SK-N-SH treated with all-trans-retinoic acid at 6 μM for 48 hours (cell line): ENCODE data around the gene HOXA13.

ENCODE experiments used
- ATAC-seq: fragments of 200-7000 bp; cut with Tn5 transposase; 3 replicates; pipeline ENCODE4 v1.9.1; 2020; ENCODE audit warnings: mild to moderate bottlenecking, moderate library complexity
- BACH2 ChIP-seq: fragments of 250-450 bp; sonication (Bioruptor Pico); IDR thresholded peaks from 2 replicates; pipeline ENCODE4 v1.9.0; 2021; ENCODE audit warnings: mild to moderate bottlenecking, borderline replicate concordance
- ESRRG ChIP-seq: fragments of 250-450 bp; sonication (Bioruptor Pico); IDR thresholded peaks from 2 replicates; pipeline ENCODE4 v1.6.1; 2021; ENCODE audit warnings: mild to moderate bottlenecking
- GLIS3 ChIP-seq: fragments of 250-450 bp; sonication (Bioruptor Pico); IDR thresholded peaks from 2 replicates; pipeline ENCODE4 v1.5.0; 2020; ENCODE audit warnings: mild to moderate bottlenecking, moderate library complexity
- ISL1 ChIP-seq: fragments of 250-450 bp; sonication (Bioruptor Pico); IDR thresholded peaks from 2 replicates; pipeline ENCODE4 v2.1.2; 2022; ENCODE audit warnings: mild to moderate bottlenecking, moderate library complexity
- OSR1 ChIP-seq: fragments of 250-450 bp; sonication (Bioruptor Pico); IDR thresholded peaks from 2 replicates; pipeline ENCODE4 v1.8.0; 2022; ENCODE audit warnings: moderate library complexity, mild to moderate bottlenecking, inconsistent platforms
- PPARA ChIP-seq: fragments of 250-450 bp; sonication (Bioruptor Pico); IDR thresholded peaks from 2 replicates; pipeline ENCODE4 v1.5.0; 2020; ENCODE audit warnings: mild to moderate bottlenecking, borderline replicate concordance
- RARB ChIP-seq: fragments of 250-450 bp; sonication (Bioruptor Pico); IDR thresholded peaks from 2 replicates; pipeline ENCODE4 v1.8.0; 2021; ENCODE audit warnings: mild to moderate bottlenecking, moderate library complexity
- TCF4 ChIP-seq: fragments of 250-450 bp; sonication (Bioruptor Pico); IDR thresholded peaks from 2 replicates; pipeline ENCODE4 v1.8.0; 2021; ENCODE audit warnings: mild to moderate bottlenecking, moderate library complexity, borderline replicate concordance
- TOX ChIP-seq: fragments of 250-450 bp; sonication (Bioruptor Pico); IDR thresholded peaks from 2 replicates; pipeline ENCODE4 v1.8.0; 2021; ENCODE audit warnings: mild to moderate bottlenecking, moderate library complexity, borderline replicate concordance
- ZC3H10 ChIP-seq: fragments of 250-450 bp; sonication (Bioruptor Pico); IDR thresholded peaks from 2 replicates; pipeline ENCODE4 v1.5.1; 2021; ENCODE audit warnings: mild to moderate bottlenecking, moderate library complexity
- ZFP30 ChIP-seq: fragments of 450-650 bp; formaldehyde crosslinking; IDR thresholded peaks from 2 replicates; pipeline ENCODE4 v1.5.0; 2022; ENCODE audit warnings: mild to moderate bottlenecking, moderate library complexity
- ZNF565 ChIP-seq: fragments of 450-650 bp; formaldehyde crosslinking; conservative IDR thresholded peaks from 2 replicates; pipeline ENCODE4 v1.5.0; 2020; ENCODE audit warnings: low read depth, mild to moderate bottlenecking, moderate library complexity
- ZNF8 ChIP-seq: fragments of 450-650 bp; formaldehyde crosslinking; IDR thresholded peaks from 2 replicates; pipeline ENCODE4 v1.5.0; 2020; ENCODE audit warnings: mild to moderate bottlenecking, moderate library complexity
- TF ChIP-seq, protein P1 (sequence below): fragments of 250-450 bp; sonication (Bioruptor Pico); IDR thresholded peaks from 2 replicates; pipeline ENCODE4 v1.5.0; 2020; ENCODE audit warnings: mild to moderate bottlenecking, moderate library complexity
- TF ChIP-seq, protein P2 (sequence below): fragments of 250-450 bp; sonication (Bioruptor Pico); IDR thresholded peaks from 2 replicates; pipeline ENCODE4 v1.8.0; 2020; ENCODE audit warnings: mild to moderate bottlenecking, moderate library complexity, borderline replicate concordance
- TF ChIP-seq, protein P3 (sequence below): fragments of 250-450 bp; sonication (Bioruptor Pico); IDR thresholded peaks from 2 replicates; pipeline ENCODE4 v1.8.0; 2021; ENCODE audit warnings: low read depth, mild to moderate bottlenecking, moderate library complexity, borderline replicate concordance
- TF ChIP-seq, protein P4 (sequence below): fragments of 250-450 bp; sonication (Bioruptor Pico); IDR thresholded peaks from 2 replicates; pipeline ENCODE4 v1.5.1; 2021; ENCODE audit warnings: mild to moderate bottlenecking, moderate library complexity
- TF ChIP-seq, protein P5 (sequence below): fragments of 250-450 bp; sonication (Bioruptor Pico); IDR thresholded peaks from 2 replicates; pipeline ENCODE4 v1.5.1; 2020; ENCODE audit warnings: low read depth, mild to moderate bottlenecking, moderate library complexity

Gene HOXA13

DNA sequence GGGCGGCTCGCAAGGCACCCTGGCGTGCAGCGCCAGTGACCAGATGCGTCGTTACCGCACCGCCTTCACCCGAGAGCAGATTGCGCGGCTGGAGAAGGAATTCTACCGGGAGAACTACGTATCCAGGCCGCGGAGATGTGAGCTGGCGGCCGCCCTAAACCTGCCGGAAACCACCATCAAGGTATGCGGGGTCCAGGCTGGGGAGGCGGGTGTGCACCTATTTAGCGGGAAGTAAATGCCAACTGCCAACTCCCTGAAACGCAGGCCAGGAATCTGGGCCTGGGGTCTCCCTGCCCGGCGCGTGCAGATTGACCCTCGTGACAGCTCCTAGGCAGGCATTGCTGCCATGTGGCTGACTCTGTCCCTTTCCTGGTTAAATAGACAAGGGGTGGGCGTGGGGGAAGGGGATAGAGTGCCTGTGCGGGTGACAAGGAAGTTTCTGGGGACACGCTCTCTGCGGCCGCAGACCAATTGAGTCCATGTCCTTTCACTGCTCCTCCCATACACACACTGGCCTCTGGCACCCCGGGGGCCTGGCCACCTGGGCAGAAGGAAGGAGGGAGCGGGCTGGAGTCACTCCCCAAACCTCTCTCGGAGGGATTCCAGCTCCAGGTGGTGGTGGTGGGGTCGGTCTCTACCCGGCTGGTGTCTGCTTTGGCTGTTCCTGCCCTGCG is 45.4 kb upstream of the HOXA13 start:
- TF ChIP-seq, protein P1, sequence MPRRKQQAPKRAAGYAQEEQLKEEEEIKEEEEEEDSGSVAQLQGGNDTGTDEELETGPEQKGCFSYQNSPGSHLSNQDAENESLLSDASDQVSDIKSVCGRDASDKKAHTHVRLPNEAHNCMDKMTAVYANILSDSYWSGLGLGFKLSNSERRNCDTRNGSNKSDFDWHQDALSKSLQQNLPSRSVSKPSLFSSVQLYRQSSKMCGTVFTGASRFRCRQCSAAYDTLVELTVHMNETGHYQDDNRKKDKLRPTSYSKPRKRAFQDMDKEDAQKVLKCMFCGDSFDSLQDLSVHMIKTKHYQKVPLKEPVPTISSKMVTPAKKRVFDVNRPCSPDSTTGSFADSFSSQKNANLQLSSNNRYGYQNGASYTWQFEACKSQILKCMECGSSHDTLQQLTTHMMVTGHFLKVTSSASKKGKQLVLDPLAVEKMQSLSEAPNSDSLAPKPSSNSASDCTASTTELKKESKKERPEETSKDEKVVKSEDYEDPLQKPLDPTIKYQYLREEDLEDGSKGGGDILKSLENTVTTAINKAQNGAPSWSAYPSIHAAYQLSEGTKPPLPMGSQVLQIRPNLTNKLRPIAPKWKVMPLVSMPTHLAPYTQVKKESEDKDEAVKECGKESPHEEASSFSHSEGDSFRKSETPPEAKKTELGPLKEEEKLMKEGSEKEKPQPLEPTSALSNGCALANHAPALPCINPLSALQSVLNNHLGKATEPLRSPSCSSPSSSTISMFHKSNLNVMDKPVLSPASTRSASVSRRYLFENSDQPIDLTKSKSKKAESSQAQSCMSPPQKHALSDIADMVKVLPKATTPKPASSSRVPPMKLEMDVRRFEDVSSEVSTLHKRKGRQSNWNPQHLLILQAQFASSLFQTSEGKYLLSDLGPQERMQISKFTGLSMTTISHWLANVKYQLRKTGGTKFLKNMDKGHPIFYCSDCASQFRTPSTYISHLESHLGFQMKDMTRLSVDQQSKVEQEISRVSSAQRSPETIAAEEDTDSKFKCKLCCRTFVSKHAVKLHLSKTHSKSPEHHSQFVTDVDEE (CRISPR knock-in tag): no peak
- no peak for TF ChIP-seq ZNF8 (CRISPR knock-in tag)
- TF ChIP-seq ISL1 (CRISPR knock-in tag): no peak
- TF ChIP-seq, protein P2, sequence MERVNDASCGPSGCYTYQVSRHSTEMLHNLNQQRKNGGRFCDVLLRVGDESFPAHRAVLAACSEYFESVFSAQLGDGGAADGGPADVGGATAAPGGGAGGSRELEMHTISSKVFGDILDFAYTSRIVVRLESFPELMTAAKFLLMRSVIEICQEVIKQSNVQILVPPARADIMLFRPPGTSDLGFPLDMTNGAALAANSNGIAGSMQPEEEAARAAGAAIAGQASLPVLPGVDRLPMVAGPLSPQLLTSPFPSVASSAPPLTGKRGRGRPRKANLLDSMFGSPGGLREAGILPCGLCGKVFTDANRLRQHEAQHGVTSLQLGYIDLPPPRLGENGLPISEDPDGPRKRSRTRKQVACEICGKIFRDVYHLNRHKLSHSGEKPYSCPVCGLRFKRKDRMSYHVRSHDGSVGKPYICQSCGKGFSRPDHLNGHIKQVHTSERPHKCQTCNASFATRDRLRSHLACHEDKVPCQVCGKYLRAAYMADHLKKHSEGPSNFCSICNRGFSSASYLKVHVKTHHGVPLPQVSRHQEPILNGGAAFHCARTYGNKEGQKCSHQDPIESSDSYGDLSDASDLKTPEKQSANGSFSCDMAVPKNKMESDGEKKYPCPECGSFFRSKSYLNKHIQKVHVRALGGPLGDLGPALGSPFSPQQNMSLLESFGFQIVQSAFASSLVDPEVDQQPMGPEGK (CRISPR knock-in tag): no peak
- TF ChIP-seq TOX: no peak
- TF ChIP-seq, protein P3, sequence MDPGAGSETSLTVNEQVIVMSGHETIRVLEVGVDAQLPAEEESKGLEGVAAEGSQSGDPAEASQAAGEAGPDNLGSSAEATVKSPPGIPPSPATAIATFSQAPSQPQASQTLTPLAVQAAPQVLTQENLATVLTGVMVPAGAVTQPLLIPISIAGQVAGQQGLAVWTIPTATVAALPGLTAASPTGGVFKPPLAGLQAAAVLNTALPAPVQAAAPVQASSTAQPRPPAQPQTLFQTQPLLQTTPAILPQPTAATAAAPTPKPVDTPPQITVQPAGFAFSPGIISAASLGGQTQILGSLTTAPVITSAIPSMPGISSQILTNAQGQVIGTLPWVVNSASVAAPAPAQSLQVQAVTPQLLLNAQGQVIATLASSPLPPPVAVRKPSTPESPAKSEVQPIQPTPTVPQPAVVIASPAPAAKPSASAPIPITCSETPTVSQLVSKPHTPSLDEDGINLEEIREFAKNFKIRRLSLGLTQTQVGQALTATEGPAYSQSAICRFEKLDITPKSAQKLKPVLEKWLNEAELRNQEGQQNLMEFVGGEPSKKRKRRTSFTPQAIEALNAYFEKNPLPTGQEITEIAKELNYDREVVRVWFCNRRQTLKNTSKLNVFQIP (CRISPR knock-in tag): no peak
- no peak for TF ChIP-seq BACH2 (CRISPR knock-in tag)
- TF ChIP-seq ESRRG: no peak
- TF ChIP-seq OSR1 (CRISPR knock-in tag): no peak
- no peak for TF ChIP-seq ZC3H10 (CRISPR knock-in tag)
- no peak for TF ChIP-seq PPARA
- no peak for TF ChIP-seq TCF4 (CRISPR knock-in tag)
- no peak for TF ChIP-seq ZNF565 (CRISPR knock-in tag)
- TF ChIP-seq, protein P4, sequence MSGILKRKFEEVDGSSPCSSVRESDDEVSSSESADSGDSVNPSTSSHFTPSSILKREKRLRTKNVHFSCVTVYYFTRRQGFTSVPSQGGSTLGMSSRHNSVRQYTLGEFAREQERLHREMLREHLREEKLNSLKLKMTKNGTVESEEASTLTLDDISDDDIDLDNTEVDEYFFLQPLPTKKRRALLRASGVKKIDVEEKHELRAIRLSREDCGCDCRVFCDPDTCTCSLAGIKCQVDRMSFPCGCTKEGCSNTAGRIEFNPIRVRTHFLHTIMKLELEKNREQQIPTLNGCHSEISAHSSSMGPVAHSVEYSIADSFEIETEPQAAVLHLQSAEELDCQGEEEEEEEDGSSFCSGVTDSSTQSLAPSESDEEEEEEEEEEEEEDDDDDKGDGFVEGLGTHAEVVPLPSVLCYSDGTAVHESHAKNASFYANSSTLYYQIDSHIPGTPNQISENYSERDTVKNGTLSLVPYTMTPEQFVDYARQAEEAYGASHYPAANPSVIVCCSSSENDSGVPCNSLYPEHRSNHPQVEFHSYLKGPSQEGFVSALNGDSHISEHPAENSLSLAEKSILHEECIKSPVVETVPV (CRISPR knock-in tag): no peak
- no peak for TF ChIP-seq GLIS3 (CRISPR knock-in tag)
- no peak for ATAC-seq

DNA sequence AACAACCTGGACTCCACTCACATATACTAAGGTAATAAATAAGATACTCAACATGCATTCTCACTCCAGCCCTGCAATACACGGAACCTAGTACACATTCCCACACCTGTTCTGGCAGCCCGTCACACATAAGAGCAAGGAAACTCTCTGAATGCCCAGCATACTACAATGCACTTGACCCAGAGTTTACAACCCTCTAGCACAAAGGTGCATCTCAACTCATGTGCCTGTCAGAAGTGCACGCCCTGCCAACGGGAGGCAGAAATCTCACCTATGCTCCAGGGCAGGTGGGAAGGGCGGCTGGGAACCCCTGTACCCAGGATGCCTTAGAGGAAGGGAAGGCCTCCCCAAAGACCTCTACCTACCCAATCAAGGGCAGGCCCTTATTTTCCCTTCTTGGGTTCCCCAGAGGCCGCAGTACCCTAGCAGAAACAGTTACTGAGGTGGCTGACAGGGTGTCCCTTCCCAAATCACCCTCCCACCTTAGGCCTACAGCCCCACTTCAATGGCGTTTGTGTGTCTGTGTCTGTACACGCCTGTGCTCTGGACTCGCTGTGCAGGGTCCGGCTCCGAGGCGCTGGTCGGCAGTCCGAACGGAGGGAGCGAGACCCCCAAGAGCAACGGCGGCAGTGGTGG is 44.7 kb upstream of the HOXA13 start:
- TF ChIP-seq, protein P5, sequence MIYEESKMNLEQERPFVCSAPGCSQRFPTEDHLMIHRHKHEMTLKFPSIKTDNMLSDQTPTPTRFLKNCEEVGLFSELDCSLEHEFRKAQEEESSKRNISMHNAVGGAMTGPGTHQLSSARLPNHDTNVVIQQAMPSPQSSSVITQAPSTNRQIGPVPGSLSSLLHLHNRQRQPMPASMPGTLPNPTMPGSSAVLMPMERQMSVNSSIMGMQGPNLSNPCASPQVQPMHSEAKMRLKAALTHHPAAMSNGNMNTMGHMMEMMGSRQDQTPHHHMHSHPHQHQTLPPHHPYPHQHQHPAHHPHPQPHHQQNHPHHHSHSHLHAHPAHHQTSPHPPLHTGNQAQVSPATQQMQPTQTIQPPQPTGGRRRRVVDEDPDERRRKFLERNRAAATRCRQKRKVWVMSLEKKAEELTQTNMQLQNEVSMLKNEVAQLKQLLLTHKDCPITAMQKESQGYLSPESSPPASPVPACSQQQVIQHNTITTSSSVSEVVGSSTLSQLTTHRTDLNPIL (CRISPR knock-in tag): no peak
- no peak for TF ChIP-seq RARB (CRISPR knock-in tag)
- no peak for ATAC-seq

DNA sequence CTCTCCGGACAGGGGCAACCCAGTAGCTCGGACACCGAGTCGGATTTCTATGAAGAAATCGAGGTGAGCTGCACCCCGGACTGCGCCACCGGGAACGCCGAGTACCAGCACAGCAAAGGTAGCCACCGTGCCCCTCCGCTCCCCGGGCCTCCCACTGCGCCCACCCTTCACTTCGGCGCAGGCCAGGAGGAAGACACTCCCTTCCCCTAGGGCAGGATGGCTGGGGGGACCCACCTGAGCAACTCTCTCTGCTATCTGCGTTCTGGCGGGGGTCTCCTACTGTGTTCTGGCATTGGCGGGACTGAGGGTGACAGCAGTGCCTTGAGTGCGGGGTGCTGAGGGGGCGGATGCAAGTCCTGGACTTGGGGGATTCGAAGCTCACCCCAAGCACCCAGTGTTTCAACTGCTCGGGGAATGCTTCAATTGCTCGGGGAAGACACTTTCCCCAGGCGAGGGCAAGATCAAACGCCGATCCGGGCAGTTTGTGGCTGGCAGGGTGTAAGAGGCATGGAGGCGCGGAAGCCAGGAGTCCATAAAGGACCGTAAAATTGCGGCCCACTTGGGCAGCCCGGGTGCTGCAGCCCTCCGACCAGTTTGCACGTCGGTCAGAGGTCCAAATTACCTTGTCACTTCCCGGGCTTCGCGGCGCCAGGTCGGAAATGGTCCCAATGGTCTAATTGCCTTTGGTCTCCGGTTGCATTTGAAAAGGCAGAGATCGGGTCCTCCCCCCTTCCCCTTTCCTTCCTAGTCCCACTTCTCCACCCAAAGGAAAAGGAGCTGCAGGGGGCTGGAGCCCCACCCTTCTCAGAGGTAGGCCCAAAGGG is 43.7 kb upstream of the HOXA13 start:
- TF ChIP-seq ZFP30: no peak
- TF ChIP-seq, protein P4 (CRISPR knock-in tag): no peak
- no peak for TF ChIP-seq BACH2 (CRISPR knock-in tag)
- no peak for TF ChIP-seq ISL1 (CRISPR knock-in tag)
- no peak for ATAC-seq
